HG03060 (cell line): ENCODE data around the gene CDPF1.

Experiments
- ATAC-seq: cut with Tn5 transposase; IDR thresholded peaks from one replicate; pipeline ENCODE4 v1.9.1; 2021; ENCODE audit warnings: low read depth, moderate number of reproducible peaks; ENCODE audit not compliant: unreplicated experiment

CDPF1 gene

GRCh38 chr22:46260038-46260437, 9.9 kb upstream of the CDPF1 start:
- ATAC-seq = no peak

- no peak for ATAC-seq
These were observed 9.3 kb upstream of the CDPF1 start for GRCh38 chr22:46259374-46259773.

- ATAC-seq = no peak
These were observed 6.4 kb upstream of the CDPF1 start for GRCh38 chr22:46256358-46256958.

GRCh38 chr22:46251816-46252380, 1.8 kb upstream of the CDPF1 start:
- no peak for ATAC-seq

GRCh38 chr22:46251266-46251665, 1.2 kb upstream of the CDPF1 start:
- ATAC-seq = no peak

GRCh38 chr22:46250783-46251125, 661 bp upstream of the CDPF1 start:
- ATAC-seq = no peak

- ATAC-seq = no peak
These were observed 2.6 kb downstream of the CDPF1 start for GRCh38 chr22:46247443-46247975.

GRCh38 chr22:46246178-46246577, 3.9 kb downstream of the CDPF1 start:
- no peak for ATAC-seq

GRCh38 chr22:46245511-46245910, 4.6 kb downstream of the CDPF1 start:
- ATAC-seq = no peak

- no peak for ATAC-seq
These were observed 5.3 kb downstream of the CDPF1 start for GRCh38 chr22:46244771-46245170.

GRCh38 chr22:46242076-46242475, 8.0 kb downstream of the CDPF1 start:
- no peak for ATAC-seq

- no peak for ATAC-seq
These were observed 8.6 kb downstream of the CDPF1 start for GRCh38 chr22:46241396-46242007.

GRCh38 chr22:46240907-46241306, 9.2 kb downstream of the CDPF1 start:
- ATAC-seq = no peak

GRCh38 chr22:46240506-46240905, 9.6 kb downstream of the CDPF1 start:
- ATAC-seq = no peak

- no peak for ATAC-seq
These were observed 10.0 kb downstream of the CDPF1 start for GRCh38 chr22:46240073-46240472.

GRCh38 chr22:46239261-46240048, 10.6 kb downstream of the CDPF1 start:
- no peak for ATAC-seq

GRCh38 chr22:46238541-46238940, 11.6 kb downstream of the CDPF1 start:
- no peak for ATAC-seq

GRCh38 chr22:46237453-46238124, 12.5 kb downstream of the CDPF1 start:
- no peak for ATAC-seq

GRCh38 chr22:46234969-46235368, 15.1 kb downstream of the CDPF1 start:
- no peak for ATAC-seq

- no peak for ATAC-seq
These were observed 16.9 kb downstream of the CDPF1 start for GRCh38 chr22:46233231-46233630.
